Panc1 (cell line): Measurements from ENCODE around the gene TFDP2. TPM values are rescaled to one million over a fixed set of nuclear protein-coding genes. Genes with fewer than 3 reads are reported as not detected.
A peak's percentile ranks its signal among the peaks of the same experiment; 100 is the strongest.
"Not testable (repeated sequence)": the region's sequence is repeated elsewhere in the genome, so short reads cannot be mapped to it uniquely, and the experiment has no call there.

ENCODE experiments used
- ATAC-seq: fragments of 200-7000 bp; cut with Tn5 transposase; 2 replicates; pipeline ENCODE4 v1.9.1; 2020; ENCODE audit warnings: mild to moderate bottlenecking, moderate library complexity
- BruUV-seq: library from RNA; stranded (reverse); fragments of 400-500 nt; replicated peaks from 2 replicates; lab custom pipeline; 2021; lab: Mats Ljungman, UMichigan
- CTCF ChIA-PET: fragments of 300-600 bp; sonication (Branson Sonifier 250); formaldehyde crosslinking; loops from one replicate; lab custom pipeline; 2022; ENCODE audit warnings: antibody characterized with exemption; lab: Charles Lee
- POLR2A ChIA-PET: fragments of 300-600 bp; sonication (Branson Sonifier 250); formaldehyde crosslinking; loops from one replicate; lab custom pipeline; 2022; ENCODE audit warnings: antibody characterized with exemption; lab: Charles Lee
- DNase-seq: peaks from one replicate; pipeline ENCODE4 v3.0.0-alpha.2; 2010; ENCODE audit warnings: low read depth, low spot score
- H3K27ac ChIP-seq: 2 replicates; pipeline ENCODE4 v1.5.1; 2011; ENCODE audit warnings: mild to moderate bottlenecking, low read length, inconsistent platforms
- H3K27me3 ChIP-seq: fragments of 200-500 bp; sonication (Bioruptor generic); 2 replicates; pipeline ENCODE4 v1.6.0; 2014; ENCODE audit warnings: low read length, inconsistent platforms; ENCODE audit not compliant: control insufficient read depth, insufficient read depth
- H3K36me3 ChIP-seq: fragments of 200-500 bp; sonication (Bioruptor generic); 2 replicates; pipeline ENCODE4 v1.5.1; 2014; ENCODE audit warnings: inconsistent platforms, mild to moderate bottlenecking, low read length, moderate library complexity; ENCODE audit not compliant: control insufficient read depth, insufficient read depth
- H3K4me1 ChIP-seq: 2 replicates; pipeline ENCODE4 v1.5.1; 2011; ENCODE audit warnings: inconsistent platforms, mild to moderate bottlenecking, low read length, moderate library complexity; ENCODE audit not compliant: control insufficient read depth, insufficient read depth
- H3K4me3 ChIP-seq, 2 experiments: 2 replicates each; pipeline ENCODE4 v1.5.1; 2011 to 2012; ENCODE audit warnings: low read depth in 2 of 2, low read length in 2 of 2, mild to moderate bottlenecking in 2 of 2, inconsistent platforms in 1 of 2, moderate library complexity in 1 of 2
- H3K9me3 ChIP-seq: fragments of 200-500 bp; sonication (Bioruptor generic); 2 replicates; pipeline ENCODE4 v1.5.1; 2014; ENCODE audit warnings: low read depth, mild to moderate bottlenecking, inconsistent platforms, low read length, moderate library complexity; ENCODE audit not compliant: control insufficient read depth, insufficient read depth
- POLR2AphosphoS5 ChIP-seq: IDR thresholded peaks from 2 replicates; pipeline ENCODE4 v1.6.1; 2012; ENCODE audit warnings: mild to moderate bottlenecking, low read depth, low read length, moderate library complexity
- SIN3A ChIP-seq: IDR thresholded peaks from 2 replicates; pipeline ENCODE4 v1.6.1; 2012; ENCODE audit warnings: low read depth, mild to moderate bottlenecking, low read length, moderate library complexity, borderline replicate concordance; ENCODE audit not compliant: insufficient read depth
- TCF7L2 ChIP-seq: IDR thresholded peaks from 2 replicates; pipeline ENCODE4 v1.6.1; 2011; ENCODE audit warnings: mild to moderate bottlenecking, low read depth, low read length, inconsistent platforms
- in situ Hi-C: cut with HindIII; loops from 2 replicates; pipeline ENCODE4 v1.10.0; 2016; ENCODE audit warnings: low sequenced_read_pairs, low pct_unique_long_range_greater_than_20kb
- intact Hi-C: fragments of 100-400 bp; cut with micrococcal nuclease; formaldehyde crosslinking; loops from one replicate; pipeline ENCODE4 v1.10.0; 2022; ENCODE audit not compliant: unreplicated experiment
- total RNA-seq: library from RNA; stranded (reverse); gene quantifications from one replicate; pipeline ENCODE4 v1.2.1, GENCODE V29; 2021; ENCODE audit not compliant: unreplicated experiment
- TF ChIP-seq, protein P1 (sequence below): fragments of 450-650 bp; IDR thresholded peaks from 2 replicates; pipeline ENCODE4 v1.5.1; 2017; ENCODE audit warnings: mild to moderate bottlenecking
- TF ChIP-seq, protein P2 (sequence below), 2 experiments: IDR thresholded peaks; 2 replicates each; pipeline ENCODE4 v1.6.1; 2011 to 2012; ENCODE audit warnings: low read depth in 2 of 2, control low read depth in 1 of 2, low read length in 1 of 2, mild to moderate bottlenecking in 1 of 2, moderate library complexity in 1 of 2; ENCODE audit not compliant: insufficient read depth in 1 of 2

TFDP2 gene
- total RNA-seq, 1 experiment from 2014 or later = 66.3 TPM

DNA sequence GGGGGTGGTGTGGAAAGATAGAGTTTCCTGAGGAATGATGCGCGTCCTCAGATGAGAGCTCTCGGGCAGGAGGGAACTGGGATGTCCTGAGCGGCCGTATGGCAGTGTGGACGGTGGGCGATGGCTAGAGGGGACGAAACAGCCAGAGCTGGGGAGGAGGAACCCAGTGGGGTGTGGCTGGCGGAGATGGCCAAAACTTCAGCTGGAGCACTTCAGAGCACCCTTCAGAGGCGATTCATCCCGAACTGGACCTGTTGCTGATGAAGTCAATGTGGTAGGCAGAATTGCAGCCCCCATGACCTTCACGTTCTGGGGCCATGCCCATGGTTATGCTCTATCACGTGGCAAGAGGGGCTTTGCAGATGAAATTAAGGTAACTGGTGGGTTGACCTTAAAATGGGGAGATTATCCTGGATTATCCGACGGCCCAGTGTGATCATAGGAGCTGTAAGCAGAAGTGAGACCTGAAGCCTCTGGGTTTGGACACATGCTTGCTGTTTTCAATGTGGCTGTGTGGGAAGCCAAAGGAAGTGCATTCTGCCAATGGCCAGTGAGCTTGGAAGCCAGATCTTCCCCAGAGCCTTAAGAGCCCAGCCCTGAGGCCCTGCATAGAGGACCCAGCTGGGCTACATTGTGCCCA lies 220.6 kb downstream of the TFDP2 start:
- in situ Hi-C loops = no loop called here
- BruUV-seq = no TSS peak
- ATAC-seq (0 out of 2 replicates have a peak, but pooled peaks have one; percentile 10), DNase-seq (no peak)
- CTCF ChIA-PET = no interaction called here
- TF ChIP-seq POLR2AphosphoS5 (no peak), SIN3A (no peak), TCF7L2 (no peak)
- TF ChIP-seq, protein P1, sequence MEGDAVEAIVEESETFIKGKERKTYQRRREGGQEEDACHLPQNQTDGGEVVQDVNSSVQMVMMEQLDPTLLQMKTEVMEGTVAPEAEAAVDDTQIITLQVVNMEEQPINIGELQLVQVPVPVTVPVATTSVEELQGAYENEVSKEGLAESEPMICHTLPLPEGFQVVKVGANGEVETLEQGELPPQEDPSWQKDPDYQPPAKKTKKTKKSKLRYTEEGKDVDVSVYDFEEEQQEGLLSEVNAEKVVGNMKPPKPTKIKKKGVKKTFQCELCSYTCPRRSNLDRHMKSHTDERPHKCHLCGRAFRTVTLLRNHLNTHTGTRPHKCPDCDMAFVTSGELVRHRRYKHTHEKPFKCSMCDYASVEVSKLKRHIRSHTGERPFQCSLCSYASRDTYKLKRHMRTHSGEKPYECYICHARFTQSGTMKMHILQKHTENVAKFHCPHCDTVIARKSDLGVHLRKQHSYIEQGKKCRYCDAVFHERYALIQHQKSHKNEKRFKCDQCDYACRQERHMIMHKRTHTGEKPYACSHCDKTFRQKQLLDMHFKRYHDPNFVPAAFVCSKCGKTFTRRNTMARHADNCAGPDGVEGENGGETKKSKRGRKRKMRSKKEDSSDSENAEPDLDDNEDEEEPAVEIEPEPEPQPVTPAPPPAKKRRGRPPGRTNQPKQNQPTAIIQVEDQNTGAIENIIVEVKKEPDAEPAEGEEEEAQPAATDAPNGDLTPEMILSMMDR = no peak
- TF ChIP-seq, protein P2, sequence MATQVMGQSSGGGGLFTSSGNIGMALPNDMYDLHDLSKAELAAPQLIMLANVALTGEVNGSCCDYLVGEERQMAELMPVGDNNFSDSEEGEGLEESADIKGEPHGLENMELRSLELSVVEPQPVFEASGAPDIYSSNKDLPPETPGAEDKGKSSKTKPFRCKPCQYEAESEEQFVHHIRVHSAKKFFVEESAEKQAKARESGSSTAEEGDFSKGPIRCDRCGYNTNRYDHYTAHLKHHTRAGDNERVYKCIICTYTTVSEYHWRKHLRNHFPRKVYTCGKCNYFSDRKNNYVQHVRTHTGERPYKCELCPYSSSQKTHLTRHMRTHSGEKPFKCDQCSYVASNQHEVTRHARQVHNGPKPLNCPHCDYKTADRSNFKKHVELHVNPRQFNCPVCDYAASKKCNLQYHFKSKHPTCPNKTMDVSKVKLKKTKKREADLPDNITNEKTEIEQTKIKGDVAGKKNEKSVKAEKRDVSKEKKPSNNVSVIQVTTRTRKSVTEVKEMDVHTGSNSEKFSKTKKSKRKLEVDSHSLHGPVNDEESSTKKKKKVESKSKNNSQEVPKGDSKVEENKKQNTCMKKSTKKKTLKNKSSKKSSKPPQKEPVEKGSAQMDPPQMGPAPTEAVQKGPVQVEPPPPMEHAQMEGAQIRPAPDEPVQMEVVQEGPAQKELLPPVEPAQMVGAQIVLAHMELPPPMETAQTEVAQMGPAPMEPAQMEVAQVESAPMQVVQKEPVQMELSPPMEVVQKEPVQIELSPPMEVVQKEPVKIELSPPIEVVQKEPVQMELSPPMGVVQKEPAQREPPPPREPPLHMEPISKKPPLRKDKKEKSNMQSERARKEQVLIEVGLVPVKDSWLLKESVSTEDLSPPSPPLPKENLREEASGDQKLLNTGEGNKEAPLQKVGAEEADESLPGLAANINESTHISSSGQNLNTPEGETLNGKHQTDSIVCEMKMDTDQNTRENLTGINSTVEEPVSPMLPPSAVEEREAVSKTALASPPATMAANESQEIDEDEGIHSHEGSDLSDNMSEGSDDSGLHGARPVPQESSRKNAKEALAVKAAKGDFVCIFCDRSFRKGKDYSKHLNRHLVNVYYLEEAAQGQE (IDR thresholded peaks at IDR 0.05; ENCODE audit: insufficient read depth in 1 of 2, low read depth in 2 of 2, low read length in 1 of 2) = no peak
- Histone ChIP-seq H3K27me3 (no peaks in the 10 kb centered on the region), H3K36me3 (no peaks in the 10 kb centered on the region), H3K4me3 (no peak overlapping the region), H3K27ac (no peak overlapping the region), H3K4me1 (peaks cover 2% of the 10 kb centered on the region; the same call in 1 of the 2 replicates), H3K9me3 (no peaks in the 10 kb centered on the region)
- intact Hi-C loops = no loop called here
- POLR2A ChIA-PET = no interaction called here

DNA sequence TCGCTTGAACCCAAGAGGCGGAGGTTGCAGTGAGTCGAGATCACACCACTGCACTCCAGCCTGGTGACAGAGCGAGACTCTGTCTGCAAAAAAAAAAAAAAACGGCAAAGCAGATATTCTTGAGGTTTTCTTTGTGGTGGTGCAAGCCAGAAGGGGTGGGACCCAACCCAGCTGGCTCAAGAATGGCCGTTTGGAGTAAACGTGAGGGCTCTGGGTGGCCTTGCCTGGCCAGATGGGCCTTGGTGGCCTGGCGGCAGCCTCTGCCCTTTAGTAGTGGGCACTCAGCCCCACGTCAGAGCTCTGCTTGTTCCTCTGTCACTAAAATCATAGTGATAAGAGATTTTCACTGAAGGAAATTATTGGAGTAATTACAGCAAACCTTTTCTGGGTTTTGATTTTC lies 222.4 kb downstream of the TFDP2 start:
- TF ChIP-seq, protein P1 = no peak
- TF ChIP-seq SIN3A (no peak), TCF7L2 (no peak), POLR2AphosphoS5 (no peak)
- TF ChIP-seq, protein P2 (IDR thresholded peaks at IDR 0.05; ENCODE audit: insufficient read depth in 1 of 2, low read depth in 2 of 2, low read length in 1 of 2) = no peak
- no peaks in the 10 kb centered on the region for H3K4me1 ChIP-seq
- intact Hi-C loops (no loop called here), in situ Hi-C loops (no loop called here)
- POLR2A ChIA-PET = interaction anchor here (0.6 kb wide), 2 partner anchors 14 to 29 kb away, joined by 3 to 10 read pairs; no protein-coding TSS in a partner anchor
- DNase-seq (no peak), ATAC-seq (no peak)
- H3K27ac ChIP-seq = no peak overlapping the region
- H3K36me3 ChIP-seq = peaks cover 2% of the 10 kb centered on the region
- H3K9me3 ChIP-seq = no peaks in the 10 kb centered on the region
- BruUV-seq = no TSS peak
- H3K4me3 ChIP-seq = no peak overlapping the region
- no peaks in the 10 kb centered on the region for H3K27me3 ChIP-seq
- CTCF ChIA-PET = interaction anchor here (0.6 kb wide), 1 partner anchor 195 kb away, joined by 5 read pairs; no protein-coding TSS in a partner anchor

DNA sequence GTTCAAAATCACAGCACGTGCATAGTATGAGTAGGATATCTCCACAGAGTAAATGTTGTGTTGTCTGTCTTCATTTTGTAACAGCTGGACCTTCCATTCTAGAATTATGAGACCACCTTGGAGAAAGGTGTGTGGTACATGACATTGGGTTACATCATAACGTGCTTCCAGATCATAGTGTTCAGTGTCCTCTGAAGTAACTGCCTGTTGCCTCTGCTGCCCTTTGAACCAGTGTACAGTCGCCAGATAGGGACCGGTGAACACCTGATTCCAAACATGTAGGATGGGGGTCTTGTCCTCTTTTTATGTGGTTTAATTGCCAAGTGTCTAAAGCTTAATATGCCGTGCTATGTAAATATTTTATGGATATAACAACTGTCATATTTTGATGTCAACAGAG lies 223.7 kb downstream of the TFDP2 start:
- DNase-seq, H3K4me3 ChIP-seq, POLR2A ChIA-PET, H3K27ac ChIP-seq, in situ Hi-C loops, H3K27me3 ChIP-seq, CTCF ChIA-PET, intact Hi-C loops, H3K4me1 ChIP-seq, H3K36me3 ChIP-seq, ATAC-seq, H3K9me3 ChIP-seq: not testable (repeated sequence)
- TSS peak; percentile 92 for BruUV-seq
